HepG2 (cell line): ENCODE data around the gene ZNF19. TPM values are rescaled to one million over a fixed set of nuclear protein-coding genes. Genes with fewer than 3 reads are reported as not detected.

Source experiments
- CEBPG ChIP-seq: IDR thresholded peaks from 2 replicates; pipeline ENCODE4 v1.6.1; 2016
- GATAD2A ChIP-seq: IDR thresholded peaks from 2 replicates; pipeline ENCODE4 v1.6.1; 2016
- MEF2D ChIP-seq: sonication (generic); formaldehyde crosslinking; IDR thresholded peaks from 2 replicates; pipeline ENCODE4 v1.5.1; 2020; ENCODE audit warnings: mild to moderate bottlenecking, missing genetic modification reagents
- MNT ChIP-seq: fragments of 450-650 bp; IDR thresholded peaks from 2 replicates; pipeline ENCODE4 v1.6.1; 2016
- SNAI1 ChIP-seq: sonication (generic); formaldehyde crosslinking; IDR thresholded peaks from 2 replicates; pipeline ENCODE4 v1.5.0; 2020; ENCODE audit warnings: mild to moderate bottlenecking, missing genetic modification reagents, borderline replicate concordance
- SP5 ChIP-seq: IDR thresholded peaks from 2 replicates; pipeline ENCODE4 v1.6.1; 2016; ENCODE audit warnings: low read depth, borderline replicate concordance
- ZBTB40 ChIP-seq, 2 experiments: fragments of 450-650 bp in 1 of 2; sonication (generic) in 1 of 2; formaldehyde crosslinking in 1 of 2; IDR thresholded peaks; 2 replicates each; pipeline versions ENCODE4 v1.6.1 to v1.8.0; 2016 to 2022; ENCODE audit warnings: antibody characterized with exemption in 1 of 2, mild to moderate bottlenecking in 1 of 2, missing genetic modification reagents in 1 of 2
- ZNF10 ChIP-seq: sonication (generic); formaldehyde crosslinking; IDR thresholded peaks from 2 replicates; pipeline ENCODE4 v1.4.0; 2020; ENCODE audit warnings: mild to moderate bottlenecking, low read depth, missing genetic modification reagents, borderline replicate concordance
- ZNF3 ChIP-seq: IDR thresholded peaks from 2 replicates; pipeline ENCODE4 v1.7.0; 2017; ENCODE audit warnings: inconsistent platforms
- ZNF430 ChIP-seq: sonication (generic); formaldehyde crosslinking; IDR thresholded peaks from 2 replicates; pipeline ENCODE4 v1.9.0; 2021; ENCODE audit warnings: mild to moderate bottlenecking, missing genetic modification reagents
- ZNF44 ChIP-seq: sonication (generic); formaldehyde crosslinking; IDR thresholded peaks from 2 replicates; pipeline ENCODE4 v1.5.1; 2020; ENCODE audit warnings: mild to moderate bottlenecking, missing genetic modification reagents
- ZNF484 ChIP-seq: sonication (generic); formaldehyde crosslinking; IDR thresholded peaks from 2 replicates; pipeline ENCODE4 v1.5.1; 2020; ENCODE audit warnings: mild to moderate bottlenecking, low read depth, missing genetic modification reagents, borderline replicate concordance
- ZNF7 ChIP-seq: IDR thresholded peaks from 2 replicates; pipeline ENCODE4 v1.6.1; 2016; ENCODE audit warnings: missing biosample characterization, missing genetic modification reagents
- polyA plus RNA-seq, 8 experiments: library from polyadenylated mRNA; depleted of rRNA in 3 of 8; stranded (reverse) in 7 of 8; unstranded in 1 of 8; fragments of >200 nt; fragmentation: Illumina TruSeq in 4 of 8; extraction: Trizol in 4 of 8; gene quantifications; 2 replicates each; pipeline versions ENCODE4 v1.2.1 to v1.2.3, GENCODE V29; 2011 to 2016; ENCODE audit warnings: low read depth in 4 of 8, missing spikeins in 1 of 8, mixed read lengths in 1 of 8; ENCODE audit not compliant: insufficient read depth in 1 of 8
- total RNA-seq, 5 experiments: library from RNA; depleted of rRNA; stranded (reverse); fragments of >200 nt; fragmentation: Illumina TruSeq; extraction: Trizol; gene quantifications; 2 replicates each; pipeline ENCODE4 v1.2.3, GENCODE V29; 2016; ENCODE audit warnings: low read depth in 1 of 5
- TF ChIP-seq, protein P1 (sequence below): sonication (generic); formaldehyde crosslinking; IDR thresholded peaks from 2 replicates; pipeline ENCODE4 v1.5.0; 2020; ENCODE audit warnings: missing genetic modification reagents
- TF ChIP-seq, protein P2 (sequence below): sonication (generic); formaldehyde crosslinking; IDR thresholded peaks from 2 replicates; pipeline ENCODE4 v1.4.0; 2020; ENCODE audit warnings: missing genetic modification reagents, borderline replicate concordance

Gene ZNF19
- total and polyA plus RNA-seq, 2 of the 13 experiments (the other 11 are each of a cell fraction or from before 2014, with no cell fraction given), result 3.2 to 5.8 TPM

GRCh38 chr16:71461686-71462648, 27.2 kb downstream of the ZNF19 start, which contains the start of gene ZNF23 (continued):
- TF ChIP-seq ZNF430 (CRISPR knock-in tag) (peak; percentile 96), ZNF10 (CRISPR knock-in tag) (0 out of 2 replicates have a peak, but pooled peaks have one; percentile 48), ZNF484 (0 out of 2 replicates have a peak, but pooled peaks have one; percentile 37), ZNF7 (CRISPR knock-in tag) (peak; percentile 28; the same call in 1 of the 2 replicates), MNT (no peak; the same call in none of the 2 replicates), ZNF44 (CRISPR knock-in tag) (peak; percentile 71; the same call in 1 of the 2 replicates), ZBTB40 (IDR thresholded peaks at IDR 0.05) (peak; percentile 59), ZBTB40 (CRISPR knock-in tag; IDR thresholded peaks at IDR 0.05) (peak; percentile 94), MEF2D (CRISPR knock-in tag) (peak; percentile 91), SNAI1 (CRISPR knock-in tag) (0 out of 2 replicates have a peak, but pooled peaks have one; percentile 94), GATAD2A (CRISPR knock-in tag) (peak; percentile 79; the same call in 1 of the 2 replicates), CEBPG (CRISPR knock-in tag) (peak; percentile 52; the same call in 1 of the 2 replicates), ZNF3 (CRISPR knock-in tag) (no peak), SP5 (peak; percentile 54)
- TF ChIP-seq, protein P1, sequence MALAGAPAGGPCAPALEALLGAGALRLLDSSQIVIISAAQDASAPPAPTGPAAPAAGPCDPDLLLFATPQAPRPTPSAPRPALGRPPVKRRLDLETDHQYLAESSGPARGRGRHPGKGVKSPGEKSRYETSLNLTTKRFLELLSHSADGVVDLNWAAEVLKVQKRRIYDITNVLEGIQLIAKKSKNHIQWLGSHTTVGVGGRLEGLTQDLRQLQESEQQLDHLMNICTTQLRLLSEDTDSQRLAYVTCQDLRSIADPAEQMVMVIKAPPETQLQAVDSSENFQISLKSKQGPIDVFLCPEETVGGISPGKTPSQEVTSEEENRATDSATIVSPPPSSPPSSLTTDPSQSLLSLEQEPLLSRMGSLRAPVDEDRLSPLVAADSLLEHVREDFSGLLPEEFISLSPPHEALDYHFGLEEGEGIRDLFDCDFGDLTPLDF (CRISPR knock-in tag), result no peak
- TF ChIP-seq, protein P2, sequence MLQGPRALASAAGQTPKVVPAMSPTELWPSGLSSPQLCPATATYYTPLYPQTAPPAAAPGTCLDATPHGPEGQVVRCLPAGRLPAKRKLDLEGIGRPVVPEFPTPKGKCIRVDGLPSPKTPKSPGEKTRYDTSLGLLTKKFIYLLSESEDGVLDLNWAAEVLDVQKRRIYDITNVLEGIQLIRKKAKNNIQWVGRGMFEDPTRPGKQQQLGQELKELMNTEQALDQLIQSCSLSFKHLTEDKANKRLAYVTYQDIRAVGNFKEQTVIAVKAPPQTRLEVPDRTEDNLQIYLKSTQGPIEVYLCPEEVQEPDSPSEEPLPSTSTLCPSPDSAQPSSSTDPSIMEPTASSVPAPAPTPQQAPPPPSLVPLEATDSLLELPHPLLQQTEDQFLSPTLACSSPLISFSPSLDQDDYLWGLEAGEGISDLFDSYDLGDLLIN (CRISPR knock-in tag), result 0 out of 2 replicates have a peak, but pooled peaks have one; percentile 31
